ENCODE data around the gene SLC26A1.

DNA sequence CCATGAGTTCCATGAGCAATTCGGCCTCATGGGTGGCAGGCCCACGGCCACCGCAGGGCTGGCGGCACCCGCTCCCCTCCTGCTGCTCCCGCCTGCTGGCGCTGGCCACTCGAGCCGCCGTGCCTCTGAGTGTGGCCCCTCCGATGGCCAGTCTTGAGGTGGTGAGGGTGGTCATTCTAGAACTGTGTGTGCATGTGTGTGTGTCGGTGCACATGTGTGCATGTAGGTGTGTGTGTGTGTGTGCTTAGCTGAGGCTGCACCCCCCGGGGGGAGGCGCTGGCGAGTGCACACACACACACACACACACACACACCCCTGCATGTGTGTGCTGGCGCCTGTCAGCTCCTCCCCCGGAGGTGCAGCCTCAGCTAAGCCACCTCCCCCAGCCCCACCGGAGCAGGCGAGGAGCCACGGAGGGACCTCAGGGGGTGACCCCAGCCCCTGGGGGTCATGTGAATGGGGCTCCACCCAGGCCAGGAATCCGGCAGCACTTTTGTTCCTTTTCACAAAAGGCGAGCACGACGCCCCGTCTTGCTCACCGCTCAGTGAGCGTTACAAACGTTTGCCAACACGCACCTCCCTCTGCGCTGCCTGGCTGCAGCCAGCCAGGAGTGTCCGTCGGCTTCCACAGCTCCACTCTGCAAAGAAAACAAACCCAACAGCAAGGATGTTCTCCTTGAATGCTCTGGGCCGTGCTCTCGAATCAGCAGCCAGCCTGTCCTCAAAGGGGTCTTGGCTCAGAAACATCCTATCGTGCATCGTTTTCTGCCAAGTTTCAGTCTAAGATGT, 48.1 kb upstream of the SLC26A1 start:
- TF ChIP-seq, protein P1, sequence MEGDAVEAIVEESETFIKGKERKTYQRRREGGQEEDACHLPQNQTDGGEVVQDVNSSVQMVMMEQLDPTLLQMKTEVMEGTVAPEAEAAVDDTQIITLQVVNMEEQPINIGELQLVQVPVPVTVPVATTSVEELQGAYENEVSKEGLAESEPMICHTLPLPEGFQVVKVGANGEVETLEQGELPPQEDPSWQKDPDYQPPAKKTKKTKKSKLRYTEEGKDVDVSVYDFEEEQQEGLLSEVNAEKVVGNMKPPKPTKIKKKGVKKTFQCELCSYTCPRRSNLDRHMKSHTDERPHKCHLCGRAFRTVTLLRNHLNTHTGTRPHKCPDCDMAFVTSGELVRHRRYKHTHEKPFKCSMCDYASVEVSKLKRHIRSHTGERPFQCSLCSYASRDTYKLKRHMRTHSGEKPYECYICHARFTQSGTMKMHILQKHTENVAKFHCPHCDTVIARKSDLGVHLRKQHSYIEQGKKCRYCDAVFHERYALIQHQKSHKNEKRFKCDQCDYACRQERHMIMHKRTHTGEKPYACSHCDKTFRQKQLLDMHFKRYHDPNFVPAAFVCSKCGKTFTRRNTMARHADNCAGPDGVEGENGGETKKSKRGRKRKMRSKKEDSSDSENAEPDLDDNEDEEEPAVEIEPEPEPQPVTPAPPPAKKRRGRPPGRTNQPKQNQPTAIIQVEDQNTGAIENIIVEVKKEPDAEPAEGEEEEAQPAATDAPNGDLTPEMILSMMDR (IDR thresholded peaks at IDR 0.05; ENCODE audit: poor library complexity, severe bottlenecking): no peak
- TF ChIP-seq EZH2 (IDR thresholded peaks at IDR 0.05; ENCODE audit: borderline replicate concordance, insufficient read depth, low read length, poor library complexity, severe bottlenecking) (no peak), POLR2AphosphoS5 (IDR thresholded peaks at IDR 0.05) (no peak), SMC3 (conservative IDR thresholded peaks at IDR 0.05; ENCODE audit: poor library complexity) (no peak), EP300 (conservative IDR thresholded peaks at IDR 0.05; ENCODE audit: poor library complexity, severe bottlenecking) (no peak), RAD21 (conservative IDR thresholded peaks at IDR 0.05) (no peak), MXI1 (conservative IDR thresholded peaks at IDR 0.05; ENCODE audit: poor library complexity, severe bottlenecking) (no peak)

All from neural cell (in vitro differentiated cells).